Upper lobe of right lung (tissue), 1 donor: ENCODE data around the gene ALG5. TPM values are rescaled to one million over a fixed set of nuclear protein-coding genes. Genes with fewer than 3 reads are reported as not detected.

Experiments used
- ATAC-seq: fragments of 200-7000 bp; cut with Tn5 transposase; one replicate; pipeline ENCODE4 v1.9.1; 2020; ENCODE audit warnings: mild to moderate bottlenecking, moderate library complexity
- DNase-seq: peaks from one replicate; pipeline ENCODE4 v3.0.0-alpha.2; 2020
- H3K27ac ChIP-seq: fragments of 200-600 bp; one replicate; pipeline ENCODE4 v1.8.0; 2022
- H3K27me3 ChIP-seq: fragments of 200-600 bp; one replicate; pipeline ENCODE4 v1.8.0; 2022; ENCODE audit warnings: mild to moderate bottlenecking
- H3K36me3 ChIP-seq: fragments of 200-600 bp; one replicate; pipeline ENCODE4 v1.8.0; 2022
- H3K4me1 ChIP-seq: fragments of 200-600 bp; one replicate; pipeline ENCODE4 v1.8.0; 2022
- H3K4me3 ChIP-seq: fragments of 200-600 bp; one replicate; pipeline ENCODE4 v1.8.0; 2022; ENCODE audit warnings: mild to moderate bottlenecking
- H3K9me3 ChIP-seq: fragments of 200-600 bp; one replicate; pipeline ENCODE4 v1.8.0; 2022
- CTCF ChIP-seq: fragments of 200-600 bp; IDR thresholded peaks from one replicate; pipeline ENCODE4 v1.8.0; 2022; ENCODE audit warnings: antibody characterized with exemption
- intact Hi-C: fragments of 100-400 bp; cut with DNase I; formaldehyde crosslinking; loops from one replicate; pipeline ENCODE4 v1.11.0; 2022
- total RNA-seq: library from RNA; stranded (reverse); fragmentation: NEBNext Ultra II Directional; extraction: Animal tissue kit (Norgen Biotek cat#: 25700); gene quantifications from one replicate; pipeline ENCODE4 v1.2.1, GENCODE V29; 2021
- donor health status: DM: no; HTN: yes; CAD: no; lungs with severe emphysema.

ALG5 gene
- total RNA-seq, 1 donor from 2014 or later: 27.2 TPM

GRCh38 chr13:36907266-36907665 is 91.9 kb downstream of the ALG5 start:
- intact Hi-C loops: no loop called here
- Histone ChIP-seq H3K4me3 (no peak overlapping the region), H3K9me3 (no peaks in the 10 kb centered on the region), H3K36me3 (no peaks in the 10 kb centered on the region), H3K27me3 (no peaks in the 10 kb centered on the region), H3K4me1 (no peaks in the 10 kb centered on the region), H3K27ac (no peak overlapping the region)
- TF ChIP-seq CTCF: no peak
- no peak for DNase-seq
- no peak for ATAC-seq

GRCh38 chr13:36905944-36906343 is 93.2 kb downstream of the ALG5 start:
- Histone ChIP-seq H3K9me3 (no peaks in the 10 kb centered on the region), H3K27ac (no peak overlapping the region), H3K36me3 (no peaks in the 10 kb centered on the region), H3K27me3 (no peaks in the 10 kb centered on the region), H3K4me3 (no peak overlapping the region), H3K4me1 (no peaks in the 10 kb centered on the region)
- ATAC-seq (no peak), DNase-seq (no peak)
- intact Hi-C loops: no loop called here
- no peak for TF ChIP-seq CTCF

- no peaks in the 10 kb centered on the region for H3K27me3 ChIP-seq
- no peak overlapping the region for H3K4me3 ChIP-seq
- ATAC-seq: no peak
- no peaks in the 10 kb centered on the region for H3K9me3 ChIP-seq
- TF ChIP-seq CTCF: no peak
- DNase-seq: no peak
- H3K36me3 ChIP-seq: no peaks in the 10 kb centered on the region
- H3K27ac ChIP-seq: no peak overlapping the region
- H3K4me1 ChIP-seq: no peaks in the 10 kb centered on the region
- intact Hi-C loops: no loop called here
Observed at GRCh38 chr13:36903925-36904595, 95.1 kb downstream of the ALG5 start.

Other genes with a start within 250 kb of the ALG5 start
- 5.3 TPM for gene RFXAP, start 180.1 kb downstream of the ALG5 start, total RNA-seq
- 21.5 TPM for gene SMAD9, start 79.1 kb downstream of the ALG5 start, total RNA-seq
- gene EXOSC8, start 1.4 kb upstream of the ALG5 start, total RNA-seq: 30.7 TPM
- gene SUPT20H, start 60.3 kb upstream of the ALG5 start, total RNA-seq: 60.3 TPM
- gene CSNK1A1L, start 106.3 kb upstream of the ALG5 start, total RNA-seq: not detected